Measurements from ENCODE around the gene OPTN. TPM values are rescaled to one million over a fixed set of nuclear protein-coding genes. Genes with fewer than 3 reads are reported as not detected.

The OPTN gene
- polyA plus RNA-seq, 1 donor, result 30.3 TPM

- DNase-seq (ENCODE audit: low read depth), result no peak
These were observed 82.5 kb downstream of the OPTN start for GRCh38 chr10:13182424-13182823.

GRCh38 chr10:13183625-13184024, 83.7 kb downstream of the OPTN start:
- no peak for DNase-seq (ENCODE audit: low read depth)

GRCh38 chr10:13184276-13184675, 84.3 kb downstream of the OPTN start:
- DNase-seq (ENCODE audit: low read depth), result no peak

DNA sequence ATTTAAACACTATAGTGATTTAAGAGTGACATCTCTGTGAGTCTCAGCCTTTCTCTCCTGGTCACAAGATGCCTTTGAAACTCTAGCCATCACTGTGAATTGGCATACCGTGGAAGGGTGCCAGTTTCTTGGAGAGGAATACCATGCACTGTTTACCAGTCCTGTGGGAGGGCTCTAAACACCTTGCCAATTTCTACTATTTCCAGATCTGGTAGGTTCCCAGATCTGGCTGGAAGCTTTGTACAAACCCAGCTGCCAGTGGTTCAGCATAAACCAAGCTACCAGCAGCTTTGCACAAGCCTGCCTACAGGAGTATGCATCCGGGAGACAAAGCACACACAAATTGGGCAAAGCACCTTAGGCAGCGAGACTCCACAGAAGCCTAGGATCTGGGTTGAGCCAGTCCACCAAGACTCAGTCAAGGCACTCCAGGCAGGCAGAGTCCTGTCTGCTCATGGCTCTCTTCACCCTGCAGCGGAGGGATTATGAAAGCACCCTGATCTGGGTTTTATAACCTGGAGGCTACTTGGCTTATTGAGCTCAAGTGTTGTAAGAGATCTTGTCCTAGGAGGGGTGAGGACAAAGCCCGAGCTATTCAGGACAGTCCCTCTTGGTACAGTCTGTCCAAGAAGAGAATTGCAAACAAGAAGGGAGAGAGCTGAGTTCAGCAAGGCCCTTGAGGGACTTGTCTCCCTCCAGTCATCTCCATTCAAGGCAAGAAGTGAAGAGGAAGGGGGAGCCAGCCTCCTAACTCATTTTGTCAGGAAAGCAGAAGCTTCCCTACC, 85.0 kb downstream of the OPTN start:
- DNase-seq (ENCODE audit: low read depth), result no peak

DNA sequence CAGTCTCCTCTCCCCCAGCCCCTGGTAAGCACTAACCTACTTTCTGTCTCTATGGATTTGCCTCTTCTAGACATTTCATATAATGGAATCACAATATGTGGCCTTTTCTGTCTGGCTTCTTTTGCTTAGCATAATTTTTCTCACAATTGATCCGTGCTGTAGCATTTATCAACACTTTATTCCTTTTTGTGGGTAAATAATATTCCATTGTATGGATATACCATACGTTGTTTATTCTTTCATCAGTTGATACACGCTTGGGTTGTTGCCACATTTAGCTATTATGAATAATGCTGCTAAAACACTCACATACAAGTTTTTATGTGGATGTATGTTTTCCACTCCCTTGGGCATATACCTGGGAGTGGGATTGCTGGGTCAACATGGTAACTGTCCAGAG, 87.2 kb downstream of the OPTN start:
- no peak for DNase-seq (ENCODE audit: low read depth)

Other genes starting within 250 kb of the OPTN start
- 14.6 TPM for gene CCDC3, start 98.5 kb upstream of the OPTN start, polyA plus RNA-seq (ENCODE audit: insufficient read length)
- gene MCM10, start 61.4 kb downstream of the OPTN start, polyA plus RNA-seq (ENCODE audit: insufficient read length), result 3.9 TPM
- 0.95 TPM for gene UCMA, start 134.2 kb downstream of the OPTN start, polyA plus RNA-seq (ENCODE audit: insufficient read length)
- gene PHYH, start 199.9 kb downstream of the OPTN start, polyA plus RNA-seq (ENCODE audit: insufficient read length), result 41.3 TPM
- 52.4 TPM for gene SEPHS1, start 248.1 kb downstream of the OPTN start, polyA plus RNA-seq (ENCODE audit: insufficient read length)